K562 (cell line): ENCODE measurements around the gene USP2. TPM values are rescaled to one million over a fixed set of nuclear protein-coding genes. Genes with fewer than 3 reads are reported as not detected.

Source experiments
- BRCA1 ChIP-seq, 2 experiments: fragments of 450-650 bp in 1 of 2; sonication (generic) in 1 of 2; formaldehyde crosslinking in 1 of 2; IDR thresholded peaks; 2 replicates each; pipeline versions ENCODE4 v1.5.0 to v1.6.1; 2017 to 2020; ENCODE audit warnings: mild to moderate bottlenecking in 1 of 2, missing genetic modification reagents in 1 of 2
- CREM ChIP-seq: IDR thresholded peaks from 2 replicates; pipeline ENCODE4 v1.6.1; 2014; ENCODE audit warnings: antibody characterized with exemption, low read depth
- HES1 ChIP-seq: fragments of 450-650 bp; IDR thresholded peaks from 2 replicates; pipeline ENCODE4 v1.6.1; 2016; ENCODE audit warnings: low read depth, mild to moderate bottlenecking, moderate library complexity
- MXI1 ChIP-seq: IDR thresholded peaks from 2 replicates; pipeline ENCODE4 v1.6.1; 2011; ENCODE audit warnings: low read depth, mild to moderate bottlenecking, improper control_type of control experiment, low read length
- NFIX ChIP-seq: fragments of 250-450 bp; sonication (Bioruptor Pico); IDR thresholded peaks from 2 replicates; pipeline ENCODE4 v1.4.0; 2020; ENCODE audit warnings: low read depth, mild to moderate bottlenecking, moderate library complexity
- PHF20 ChIP-seq: fragments of 450-650 bp; IDR thresholded peaks from 2 replicates; pipeline ENCODE4 v1.6.1; 2018; ENCODE audit not compliant: partially characterized antibody
- PKNOX1 ChIP-seq: fragments of 450-650 bp; IDR thresholded peaks from 2 replicates; pipeline ENCODE4 v1.6.1; 2016
- POLR2B ChIP-seq: fragments of 450-650 bp; IDR thresholded peaks from 2 replicates; pipeline ENCODE4 v1.6.1; 2018; ENCODE audit warnings: low read depth; ENCODE audit not compliant: partially characterized antibody
- RBM25 ChIP-seq: fragments of 200-400 bp; formaldehyde crosslinking; IDR thresholded peaks from 2 replicates; pipeline ENCODE4 v1.6.1; 2018; ENCODE audit warnings: low read length, low read depth, moderate library complexity; ENCODE audit not compliant: severe bottlenecking
- SIN3A ChIP-seq, 2 experiments: fragments of 150-350 bp in 1 of 2; IDR thresholded peaks; 2 replicates each; pipeline ENCODE4 v1.6.1; 2011 to 2016; ENCODE audit warnings: borderline replicate concordance in 2 of 2, low read depth in 2 of 2, low read length in 2 of 2, mild to moderate bottlenecking in 2 of 2, moderate library complexity in 2 of 2; ENCODE audit not compliant: control insufficient read depth in 1 of 2
- SP1 ChIP-seq: sonication (generic); formaldehyde crosslinking; IDR thresholded peaks from 2 replicates; pipeline ENCODE4 v1.8.1; 2022; ENCODE audit warnings: mild to moderate bottlenecking, missing genetic modification reagents
- ZFX ChIP-seq: sonication (generic); formaldehyde crosslinking; IDR thresholded peaks from 2 replicates; pipeline ENCODE4 v1.8.0; 2022; ENCODE audit warnings: mild to moderate bottlenecking, missing genetic modification reagents, moderate library complexity
- polyA plus RNA-seq, 8 experiments: library from polyadenylated mRNA; depleted of rRNA in 4 of 8; stranded (reverse) in 5 of 8; unstranded in 3 of 8; fragments of >200 nt; fragmentation: Nextera tagmentation in 2 of 8; fragmentation: Illumina TruSeq in 1 of 8; extraction: Ambion mirVana in 2 of 8; extraction: Trizol in 1 of 8; gene quantifications; 2 replicates each; pipeline versions ENCODE4 v1.2.1 to v1.2.3, GENCODE V29; 2011 to 2014; ENCODE audit warnings: inconsistent platforms in 1 of 8, missing spikeins in 1 of 8
- total RNA-seq, 7 experiments: library from RNA; depleted of rRNA in 6 of 7; stranded (reverse); fragments of >200 nt in 6 of 7; fragmentation: Illumina TruSeq in 2 of 7; extraction: Trizol in 2 of 7; gene quantifications; 2 replicates each; pipeline versions ENCODE4 v1.2.1 to v1.2.3, GENCODE V29; 2011 to 2021; ENCODE audit warnings: low replicate concordance in 1 of 7
- TF ChIP-seq, protein P1 (sequence below), 2 experiments: fragments of 450-650 bp; formaldehyde crosslinking in 1 of 2; IDR thresholded peaks; 2 replicates each; pipeline versions ENCODE4 v1.4.0 to v1.6.1; 2014 to 2020; ENCODE audit warnings: mild to moderate bottlenecking in 2 of 2, borderline replicate concordance in 1 of 2, low read depth in 1 of 2
- TF ChIP-seq, protein P2 (sequence below), 2 experiments: fragments of 450-650 bp; conservative IDR thresholded peaks; 2 replicates each; pipeline ENCODE4 v1.6.1; 2017; ENCODE audit warnings: mild to moderate bottlenecking in 2 of 2, moderate library complexity in 2 of 2

Gene USP2
- total and polyA plus RNA-seq, 9 of the 15 experiments (the other 6 are each of a cell fraction or from before 2014, with no cell fraction given) = 2.8 to 16.9 (median 3.9) TPM

- peak; percentile 79 for TF ChIP-seq RBM25
- peak; percentile 36; the same call in 1 of the 2 replicates for TF ChIP-seq MXI1
- TF ChIP-seq POLR2B = peak; percentile 72
- TF ChIP-seq CREM = peak; percentile 92
- no peak for TF ChIP-seq NFIX
- no peak for TF ChIP-seq BRCA1 (IDR thresholded peaks at IDR 0.05)
- no peak for TF ChIP-seq BRCA1 (CRISPR knock-in tag; IDR thresholded peaks at IDR 0.05)
- no peak for TF ChIP-seq HES1
- peak; percentile 48; the same call in 1 of the 2 replicates for TF ChIP-seq ZFX (CRISPR knock-in tag)
- TF ChIP-seq, protein P1, sequence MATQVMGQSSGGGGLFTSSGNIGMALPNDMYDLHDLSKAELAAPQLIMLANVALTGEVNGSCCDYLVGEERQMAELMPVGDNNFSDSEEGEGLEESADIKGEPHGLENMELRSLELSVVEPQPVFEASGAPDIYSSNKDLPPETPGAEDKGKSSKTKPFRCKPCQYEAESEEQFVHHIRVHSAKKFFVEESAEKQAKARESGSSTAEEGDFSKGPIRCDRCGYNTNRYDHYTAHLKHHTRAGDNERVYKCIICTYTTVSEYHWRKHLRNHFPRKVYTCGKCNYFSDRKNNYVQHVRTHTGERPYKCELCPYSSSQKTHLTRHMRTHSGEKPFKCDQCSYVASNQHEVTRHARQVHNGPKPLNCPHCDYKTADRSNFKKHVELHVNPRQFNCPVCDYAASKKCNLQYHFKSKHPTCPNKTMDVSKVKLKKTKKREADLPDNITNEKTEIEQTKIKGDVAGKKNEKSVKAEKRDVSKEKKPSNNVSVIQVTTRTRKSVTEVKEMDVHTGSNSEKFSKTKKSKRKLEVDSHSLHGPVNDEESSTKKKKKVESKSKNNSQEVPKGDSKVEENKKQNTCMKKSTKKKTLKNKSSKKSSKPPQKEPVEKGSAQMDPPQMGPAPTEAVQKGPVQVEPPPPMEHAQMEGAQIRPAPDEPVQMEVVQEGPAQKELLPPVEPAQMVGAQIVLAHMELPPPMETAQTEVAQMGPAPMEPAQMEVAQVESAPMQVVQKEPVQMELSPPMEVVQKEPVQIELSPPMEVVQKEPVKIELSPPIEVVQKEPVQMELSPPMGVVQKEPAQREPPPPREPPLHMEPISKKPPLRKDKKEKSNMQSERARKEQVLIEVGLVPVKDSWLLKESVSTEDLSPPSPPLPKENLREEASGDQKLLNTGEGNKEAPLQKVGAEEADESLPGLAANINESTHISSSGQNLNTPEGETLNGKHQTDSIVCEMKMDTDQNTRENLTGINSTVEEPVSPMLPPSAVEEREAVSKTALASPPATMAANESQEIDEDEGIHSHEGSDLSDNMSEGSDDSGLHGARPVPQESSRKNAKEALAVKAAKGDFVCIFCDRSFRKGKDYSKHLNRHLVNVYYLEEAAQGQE (IDR thresholded peaks at IDR 0.05; ENCODE audit: borderline replicate concordance) = no peak
- TF ChIP-seq, protein P1 (CRISPR knock-in tag; IDR thresholded peaks at IDR 0.05; ENCODE audit: low read depth) = 0 out of 2 replicates have a peak, but pooled peaks have one; percentile 34
- peak; percentile 88 for TF ChIP-seq PHF20
- TF ChIP-seq, protein P2, sequence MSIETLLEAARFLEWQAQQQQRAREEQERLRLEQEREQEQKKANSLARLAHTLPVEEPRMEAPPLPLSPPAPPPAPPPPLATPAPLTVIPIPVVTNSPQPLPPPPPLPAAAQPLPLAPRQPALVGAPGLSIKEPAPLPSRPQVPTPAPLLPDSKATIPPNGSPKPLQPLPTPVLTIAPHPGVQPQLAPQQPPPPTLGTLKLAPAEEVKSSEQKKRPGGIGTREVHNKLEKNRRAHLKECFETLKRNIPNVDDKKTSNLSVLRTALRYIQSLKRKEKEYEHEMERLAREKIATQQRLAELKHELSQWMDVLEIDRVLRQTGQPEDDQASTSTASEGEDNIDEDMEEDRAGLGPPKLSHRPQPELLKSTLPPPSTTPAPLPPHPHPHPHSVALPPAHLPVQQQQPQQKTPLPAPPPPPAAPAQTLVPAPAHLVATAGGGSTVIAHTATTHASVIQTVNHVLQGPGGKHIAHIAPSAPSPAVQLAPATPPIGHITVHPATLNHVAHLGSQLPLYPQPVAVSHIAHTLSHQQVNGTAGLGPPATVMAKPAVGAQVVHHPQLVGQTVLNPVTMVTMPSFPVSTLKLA (conservative IDR thresholded peaks at IDR 0.05) = peak in 1 of 2 experiments; percentile 67; a peak in 2 of 4 replicates
- TF ChIP-seq SIN3A (IDR thresholded peaks at IDR 0.05; ENCODE audit: borderline replicate concordance in 2 of 2, control insufficient read depth in 1 of 2, low read depth in 2 of 2, low read length in 2 of 2) = peak; percentile 65; a peak in 2 of 4 replicates
- peak; percentile 89 for TF ChIP-seq SP1
- peak; percentile 81 for TF ChIP-seq PKNOX1
Measured at GRCh38 chr11:119334174-119334930, 47.1 kb downstream of the USP2 start, which contains the start of gene RNF26 (continued).
